Sigmoid colon (tissue), 4 donors: ENCODE data around the gene RTRAF.

Source experiments
- CTCF ChIP-seq, 4 experiments: fragments of 450-650 bp in 3 of 4; fragments of 200-600 bp in 1 of 4; IDR thresholded peaks; one replicate each; pipeline ENCODE4 v1.5.1; 2016 to 2019; ENCODE audit warnings: antibody characterized with exemption in 4 of 4, mild to moderate bottlenecking in 3 of 4, moderate library complexity in 2 of 4
- EP300 ChIP-seq, 4 donors: sonication (generic); formaldehyde crosslinking; IDR thresholded peaks; one replicate each; pipeline ENCODE4 v1.6.1; 2017; ENCODE audit warnings: antibody characterized with exemption in 4 of 4
- POLR2A ChIP-seq, 2 donors: fragments of 450-650 bp; IDR thresholded peaks; one replicate each; pipeline ENCODE4 v1.6.1; 2016; ENCODE audit warnings: antibody characterized with exemption in 2 of 2, mild to moderate bottlenecking in 2 of 2, moderate library complexity in 2 of 2
- POLR2AphosphoS5 ChIP-seq, 4 donors: sonication (generic); formaldehyde crosslinking; IDR thresholded peaks; one replicate each; pipeline ENCODE4 v1.6.1; 2017; ENCODE audit warnings: antibody characterized with exemption in 4 of 4

DNA sequence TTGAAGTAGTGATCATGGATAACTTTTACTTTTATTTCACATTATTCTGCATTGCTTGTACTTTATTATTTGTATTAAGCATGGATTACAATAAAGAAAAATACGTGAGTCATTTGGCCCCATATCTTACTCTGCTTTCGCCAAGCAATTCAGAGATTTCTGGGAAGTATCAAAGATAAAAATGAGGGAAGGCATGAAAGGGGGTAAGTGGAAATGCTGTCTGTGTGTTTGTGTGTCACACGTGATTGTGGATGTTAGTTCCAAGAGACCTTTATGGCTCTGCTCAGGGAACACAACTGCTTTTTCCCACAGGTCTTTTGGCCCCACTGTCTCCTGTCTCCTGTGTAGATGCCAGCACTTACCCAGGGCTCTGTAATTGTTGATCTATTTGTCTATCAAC, 69.0 kb downstream of the RTRAF start:
- TF ChIP-seq CTCF (IDR thresholded peaks at IDR 0.05) (no peak), POLR2A (IDR thresholded peaks at IDR 0.05) (no peak), POLR2AphosphoS5 (IDR thresholded peaks at IDR 0.05) (peak; percentile 15 to 65 (median 60)), EP300 (IDR thresholded peaks at IDR 0.05) (no peak)
